ENCODE results near the gene ENG. TPM values are rescaled to one million over a fixed set of nuclear protein-coding genes. Genes with fewer than 3 reads are reported as not detected.
A peak's percentile ranks its signal among the peaks of the same experiment; 100 is the strongest.

ENG gene
- total RNA-seq, 1 donor from 2014 or later, result 3.3 TPM

- Mint-ChIP-seq H3K4me1 (peaks cover 22% of the 10 kb centered on the region), H3K27ac (ENCODE audit: unreplicated experiment) (no peak overlapping the region), H3K27me3 (ENCODE audit: low read depth) (peaks cover 2% of the 10 kb centered on the region), H3K4me3 (peak overlapping the region; percentile 59), H3K36me3 (ENCODE audit: low read depth) (peaks cover 16% of the 10 kb centered on the region), H3K9me3 (no peaks in the 10 kb centered on the region)
- no peak for TF ChIP-seq CTCF (conservative IDR thresholded peaks at IDR 0.05)
- no peak for DNase-seq (ENCODE audit: low read depth, low spot score)
Observed at GRCh38 chr9:127788337-127789011, 66.0 kb downstream of the ENG start.

- no peaks in the 10 kb centered on the region for H3K9me3 Mint-ChIP-seq
- peaks cover 2% of the 10 kb centered on the region for H3K27me3 Mint-ChIP-seq (ENCODE audit: low read depth)
- peak; percentile 63 for TF ChIP-seq CTCF (conservative IDR thresholded peaks at IDR 0.05)
- peaks cover 22% of the 10 kb centered on the region for H3K4me1 Mint-ChIP-seq
- peak overlapping the region; percentile 90 for H3K27ac Mint-ChIP-seq (ENCODE audit: unreplicated experiment)
- DNase-seq (ENCODE audit: low read depth, low spot score), result no peak
- peak overlapping the region; percentile 96 for H3K4me3 Mint-ChIP-seq
- H3K36me3 Mint-ChIP-seq (ENCODE audit: low read depth), result peaks cover 13% of the 10 kb centered on the region
Observed at GRCh38 chr9:127786773-127787104, 67.7 kb downstream of the ENG start.

DNA sequence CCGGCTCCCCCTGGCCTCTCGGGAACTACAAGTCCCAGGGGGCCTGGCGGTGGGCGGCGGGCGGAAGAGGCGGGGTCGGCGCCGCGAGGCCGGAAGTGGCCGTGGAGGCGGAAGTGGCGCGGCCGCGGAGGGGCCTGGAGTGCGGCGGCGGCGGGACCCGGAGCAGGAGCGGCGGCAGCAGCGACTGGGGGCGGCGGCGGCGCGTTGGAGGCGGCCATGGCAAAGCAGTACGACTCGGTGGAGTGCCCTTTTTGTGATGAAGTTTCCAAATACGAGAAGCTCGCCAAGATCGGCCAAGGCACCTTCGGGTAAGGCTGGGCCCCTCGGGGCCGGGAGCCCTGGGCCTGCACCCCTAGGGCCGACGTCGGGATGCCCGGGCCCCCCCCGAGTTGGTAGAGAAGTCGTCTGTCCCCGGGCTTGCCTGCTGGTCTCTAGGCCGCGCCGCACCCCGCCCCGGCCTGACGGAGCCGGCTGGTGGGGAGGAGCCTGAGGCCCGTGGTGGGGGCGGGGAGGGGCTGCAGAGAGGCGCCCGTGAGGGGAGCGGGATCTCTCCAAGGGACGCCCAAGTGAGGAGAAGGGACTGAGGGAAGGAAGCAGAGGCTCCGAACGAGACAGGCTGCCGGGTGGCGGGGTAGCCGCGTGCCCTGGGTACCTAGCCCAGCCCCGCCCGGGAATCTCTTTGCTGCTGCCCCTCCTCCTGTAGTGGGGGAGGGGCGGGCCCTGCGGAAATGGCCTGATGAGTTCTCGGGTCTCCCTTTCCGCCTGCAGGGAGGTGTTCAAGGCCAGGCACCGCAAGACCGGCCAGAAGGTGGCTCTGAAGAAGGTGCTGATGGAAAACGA, 68.3 kb downstream of the ENG start, which contains the start of gene CDK9:
TSS of gene CDK9 (plus strand) at position 102 of the 840 bp plus-strand sequence. CDS start at position 217, 115 bp downstream.
- no peaks in the 10 kb centered on the region for H3K9me3 Mint-ChIP-seq
- peak within 1 kb of the TSS; percentile 96 for H3K4me3 Mint-ChIP-seq
- no peak for TF ChIP-seq CTCF (conservative IDR thresholded peaks at IDR 0.05)
- peaks cover 22% of the 10 kb centered on the region for H3K4me1 Mint-ChIP-seq
- H3K27ac Mint-ChIP-seq (ENCODE audit: unreplicated experiment), result peak within 1 kb of the TSS; percentile 90
- DNase-seq (ENCODE audit: low read depth, low spot score), result peak; percentile 89
- peaks cover 13% of the 10 kb centered on the region for H3K36me3 Mint-ChIP-seq (ENCODE audit: low read depth)
- H3K27me3 Mint-ChIP-seq (ENCODE audit: low read depth), result peaks cover 2% of the 10 kb centered on the region

DNA sequence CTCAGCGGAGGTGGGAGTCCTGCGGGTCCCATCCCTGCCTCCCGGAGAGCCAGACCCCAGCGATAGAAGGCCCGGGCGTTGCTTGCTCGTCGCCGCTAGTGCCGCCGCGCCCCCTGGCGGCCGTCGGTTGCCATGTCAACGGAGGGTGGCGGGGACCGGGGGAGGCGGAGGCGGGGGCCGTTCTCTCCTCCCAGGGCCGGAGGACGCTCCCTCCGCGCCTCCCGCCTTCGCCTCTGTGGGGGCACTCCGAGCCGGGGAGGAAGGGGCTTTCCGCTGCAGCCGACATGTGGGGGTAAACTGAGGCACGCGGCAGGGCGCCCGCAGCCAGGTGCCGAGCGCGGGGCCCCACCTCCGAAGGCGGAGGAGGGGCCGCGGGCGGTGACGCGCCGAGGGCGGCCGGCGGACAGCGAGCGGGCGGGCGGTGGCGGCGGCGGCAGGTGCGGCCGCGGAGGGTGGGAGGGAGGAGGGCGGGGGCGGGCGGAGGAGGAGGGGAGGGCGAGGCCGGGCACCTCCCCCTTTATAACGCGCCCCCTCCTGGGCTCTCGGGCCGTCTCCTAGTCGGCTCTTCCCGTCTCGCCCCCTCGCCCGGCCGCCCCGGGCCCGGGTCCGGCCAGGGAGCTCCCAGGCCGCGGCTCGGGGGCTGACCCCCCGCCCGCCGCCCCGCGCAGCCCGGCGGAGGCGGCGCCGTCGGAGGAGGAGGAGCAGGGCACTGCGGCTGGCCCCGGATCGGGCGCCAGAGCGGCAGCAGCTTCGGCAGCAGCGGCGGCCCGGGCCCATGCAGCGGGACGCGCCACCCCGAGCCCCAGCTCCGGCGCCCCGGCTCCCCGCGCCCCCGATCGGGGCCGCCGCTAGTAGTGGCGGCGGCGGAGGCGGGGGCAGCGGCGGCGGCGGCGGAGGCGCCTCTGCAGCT, 69.2 kb downstream of the ENG start:
- Mint-ChIP-seq H3K4me3 (peak overlapping the region; percentile 75), H3K36me3 (ENCODE audit: low read depth) (peaks cover 11% of the 10 kb centered on the region), H3K27ac (ENCODE audit: unreplicated experiment) (peak overlapping the region; percentile 75)

More for the DNA sequence above, 69.2 kb downstream of the ENG start:
- H3K27me3 Mint-ChIP-seq (ENCODE audit: low read depth), result peaks cover 2% of the 10 kb centered on the region
- peak; percentile 91 for TF ChIP-seq CTCF (conservative IDR thresholded peaks at IDR 0.05)
- no peaks in the 10 kb centered on the region for H3K9me3 Mint-ChIP-seq
- H3K4me1 Mint-ChIP-seq, result peaks cover 23% of the 10 kb centered on the region
- peak; percentile 89 for DNase-seq (ENCODE audit: low read depth, low spot score)
